GM10248 (cell line): Measurements from ENCODE around the gene NPAS2.

Experiments used
- CTCF ChIA-PET: fragments of 300-600 bp; sonication (Branson Sonifier 250); formaldehyde crosslinking; extraction: SDS; loops from one replicate; lab custom pipeline; 2021; ENCODE audit warnings: antibody characterized with exemption; lab: Yijun Ruan, JAX
- POLR2A ChIA-PET: fragments of 350-650 bp; sonication (Branson Sonifier 250); formaldehyde crosslinking; extraction: SDS; loops from one replicate; lab custom pipeline; 2020; ENCODE audit warnings: antibody characterized with exemption; lab: Yijun Ruan, JAX
- DNase-seq: peaks from one replicate; pipeline ENCODE4 v3.0.0; 2012; ENCODE audit errors: extremely low spot score
- CTCF ChIP-seq: IDR thresholded peaks from 2 replicates; pipeline ENCODE4 v1.5.1; 2012; ENCODE audit warnings: mild to moderate bottlenecking, low read depth; ENCODE audit errors: extremely low read depth, missing control alignments, control extremely low read depth

The NPAS2 gene

DNA sequence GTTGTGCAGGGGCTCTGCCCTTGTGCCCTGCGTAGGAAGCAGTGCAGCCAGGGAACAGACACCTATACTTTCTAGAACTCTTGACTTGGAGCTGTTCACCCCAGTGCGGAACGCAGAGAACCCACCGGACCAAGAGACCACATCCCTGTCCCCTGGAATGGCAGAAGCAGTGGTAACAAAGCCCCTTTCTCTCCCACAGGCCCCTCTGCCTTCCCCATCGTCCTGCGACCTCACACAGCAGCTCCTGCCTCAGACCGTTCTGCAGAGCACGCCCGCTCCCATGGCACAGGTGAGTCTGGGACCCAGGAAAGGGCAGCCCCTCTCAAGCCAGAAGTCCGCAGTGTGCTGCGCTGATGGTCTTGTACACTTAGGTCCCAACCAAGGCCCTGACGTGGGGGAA, 157.6 kb downstream of the NPAS2 start:
- POLR2A ChIA-PET = interaction anchor here (1.2 kb wide), 1 partner anchor 24 kb away, joined by 3 read pairs; no protein-coding TSS in a partner anchor

GRCh38 chr2:100978582-100979191, 158.7 kb downstream of the NPAS2 start:
- ChIA-PET POLR2A (no interaction called here), CTCF (interaction anchor here (1.9 to 2.2 kb wide), 2 partner anchors 9 to 717 kb away, joined by 6 to 7 read pairs; no protein-coding TSS in a partner anchor)
- no peak for DNase-seq
- no peak for TF ChIP-seq CTCF

More for the DNA sequence above, 157.6 kb downstream of the NPAS2 start:
- CTCF ChIA-PET = interaction anchor here (1.1 to 2.2 kb wide), 6 partner anchors 8 to 715 kb away, joined by 4 to 7 read pairs (median 6); no protein-coding TSS in a partner anchor
- no peak for TF ChIP-seq CTCF
- no peak for DNase-seq

GRCh38 chr2:100980046-100980445, 160.1 kb downstream of the NPAS2 start:
- CTCF ChIA-PET = interaction anchor here (1.1 to 1.2 kb wide), 2 partner anchors 374 to 399 kb away, joined by 4 read pairs; no protein-coding TSS in a partner anchor
- TF ChIP-seq CTCF = no peak
- no peak for DNase-seq
- POLR2A ChIA-PET = no interaction called here

DNA sequence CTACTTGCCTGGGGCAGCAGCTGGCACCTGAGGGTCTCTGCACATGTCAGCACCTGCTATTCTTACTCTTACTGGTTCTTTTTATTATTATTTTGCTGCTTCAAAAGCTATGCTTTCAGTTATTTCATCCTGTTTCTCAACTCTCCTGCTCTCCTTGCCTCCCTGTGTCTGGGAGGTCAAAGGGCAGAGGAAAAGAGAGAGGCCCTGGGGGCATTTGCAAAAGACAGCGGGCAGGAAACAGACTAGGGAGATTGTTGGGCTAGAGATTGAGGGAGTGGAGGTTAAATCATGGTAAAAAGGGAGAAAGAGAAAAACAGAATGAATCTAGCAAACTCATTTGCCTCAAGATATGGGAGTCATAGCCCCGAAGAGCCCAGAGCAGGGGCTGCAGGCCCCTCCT, 161.1 kb downstream of the NPAS2 start:
- DNase-seq = no peak
- ChIA-PET POLR2A (no interaction called here), CTCF (interaction anchor here (0.8 to 1.2 kb wide), 2 partner anchors 372 to 375 kb away, joined by 4 read pairs; no protein-coding TSS in a partner anchor)
- no peak for TF ChIP-seq CTCF

DNA sequence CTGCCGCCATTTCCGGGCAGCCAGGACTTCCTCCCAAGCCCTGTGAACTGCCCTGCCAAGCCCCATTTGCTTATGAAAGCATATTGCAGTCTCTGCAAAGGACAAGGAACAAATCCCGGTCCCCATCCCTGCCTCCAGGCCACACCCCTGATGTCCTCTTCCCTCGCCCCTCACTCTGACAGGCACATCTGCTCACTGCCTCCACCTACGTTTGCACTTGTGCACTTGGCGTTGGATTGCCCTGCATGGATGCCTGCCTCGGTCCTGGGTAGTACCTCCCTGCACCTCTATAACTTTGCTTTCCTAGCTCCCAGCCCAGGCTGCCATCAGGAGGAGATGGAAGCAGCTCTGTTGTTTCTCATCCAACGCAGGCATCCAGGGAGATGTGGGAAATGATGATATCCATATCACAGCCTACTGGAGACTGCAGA, 162.5 kb downstream of the NPAS2 start:
- CTCF ChIA-PET = interaction anchor here (0.6 to 2.0 kb wide), 3 partner anchors 252 to 376 kb away, joined by 3 to 9 read pairs (median 7); no protein-coding TSS in a partner anchor
- POLR2A ChIA-PET = no interaction called here
- no peak for DNase-seq
- TF ChIP-seq CTCF = no peak

GRCh38 chr2:100983201-100983600, 163.3 kb downstream of the NPAS2 start:
- TF ChIP-seq CTCF = no peak
- CTCF ChIA-PET = interaction anchor here (1.0 to 2.0 kb wide), 3 partner anchors 373 to 389 kb away, joined by 4 to 9 read pairs (median 7); no protein-coding TSS in a partner anchor
- DNase-seq = no peak
- POLR2A ChIA-PET = no interaction called here
